Retinal pigment epithelial cell (primary cell): Measurements from ENCODE around the gene PBRM1.

ENCODE experiments used
- DNase-seq: peaks from one replicate; pipeline ENCODE4 v3.0.0-alpha.2; 2010; ENCODE audit warnings: low read depth
- H3K4me3 ChIP-seq: 2 replicates; pipeline ENCODE4 v1.5.1; 2011; ENCODE audit warnings: mild to moderate bottlenecking, low read length, control low read depth, moderate library complexity
- CTCF ChIP-seq: conservative IDR thresholded peaks from 2 replicates; pipeline ENCODE4 v1.5.1; 2011; ENCODE audit warnings: low read depth, low read length, control low read depth, inconsistent platforms

Gene PBRM1

GRCh38 chr3:52495777-52496602 lies 189.7 kb downstream of the PBRM1 start:
- DNase-seq = no peak
- TF ChIP-seq CTCF = no peak
- H3K4me3 ChIP-seq = no peak overlapping the region
